Activated naive CD8-positive, alpha-beta T cell treated with anti-CD3 and anti-CD28 coated beads for 36 hours (primary cell): ENCODE data around the gene NHS. TPM values are rescaled to one million over a fixed set of nuclear protein-coding genes. Genes with fewer than 3 reads are reported as not detected.
A peak's percentile ranks its signal among the peaks of the same experiment; 100 is the strongest.

Source experiments
- DNase-seq: peaks from one replicate; pipeline ENCODE4 v3.0.0; 2021
- H3K27ac Mint-ChIP-seq: one replicate; pipeline ENCODE4 v1.8.0; 2022; ENCODE audit warnings: mild to moderate bottlenecking, moderate library complexity, mixed read lengths
- H3K27me3 Mint-ChIP-seq: one replicate; pipeline ENCODE4 v1.8.0; 2022; ENCODE audit warnings: mild to moderate bottlenecking, mixed read lengths
- H3K36me3 Mint-ChIP-seq: one replicate; pipeline ENCODE4 v1.8.0; 2021; ENCODE audit warnings: mild to moderate bottlenecking, mixed read lengths
- H3K4me1 Mint-ChIP-seq: one replicate; pipeline ENCODE4 v1.8.0; 2021; ENCODE audit warnings: mixed read lengths
- H3K4me3 Mint-ChIP-seq: one replicate; pipeline ENCODE4 v1.8.0; 2022; ENCODE audit warnings: mild to moderate bottlenecking, moderate library complexity, mixed read lengths
- H3K9me3 Mint-ChIP-seq: one replicate; pipeline ENCODE4 v1.8.0; 2022; ENCODE audit warnings: mixed read lengths
- total RNA-seq, 2 experiments: library from RNA; stranded (reverse); gene quantifications; one replicate each; pipeline ENCODE4 v1.2.3, GENCODE V29; 2021

The NHS gene
- total RNA-seq, 2 experiments from 2014 or later = 25.6 to 25.8 TPM

- Mint-ChIP-seq H3K27ac (peak overlapping the region; percentile 77), H3K36me3 (peaks cover 12% of the 10 kb centered on the region), H3K4me3 (peak overlapping the region; percentile 73), H3K4me1 (peaks cover 11% of the 10 kb centered on the region), H3K27me3 (peaks cover 58% of the 10 kb centered on the region), H3K9me3 (peaks cover 17% of the 10 kb centered on the region)
- peak; percentile 52 for DNase-seq
Observed at GRCh38 chrX:17377795-17378194, 2.8 kb downstream of the NHS start.

GRCh38 chrX:17380221-17380620 lies 5.2 kb downstream of the NHS start:
- no peak for DNase-seq
- peaks cover 22% of the 10 kb centered on the region for H3K9me3 Mint-ChIP-seq
- H3K27me3 Mint-ChIP-seq = peaks cover 44% of the 10 kb centered on the region
- peaks cover 8% of the 10 kb centered on the region for H3K4me1 Mint-ChIP-seq
- H3K4me3 Mint-ChIP-seq = no peak overlapping the region
- H3K36me3 Mint-ChIP-seq = peaks cover 14% of the 10 kb centered on the region
- no peak overlapping the region for H3K27ac Mint-ChIP-seq

GRCh38 chrX:17390419-17390850 lies 15.4 kb downstream of the NHS start:
- no peak overlapping the region for H3K4me3 Mint-ChIP-seq
- H3K27ac Mint-ChIP-seq = no peak overlapping the region
- H3K36me3 Mint-ChIP-seq = no peaks in the 10 kb centered on the region
- DNase-seq = no peak
- no peaks in the 10 kb centered on the region for H3K4me1 Mint-ChIP-seq
- H3K9me3 Mint-ChIP-seq = no peaks in the 10 kb centered on the region
- peaks cover 21% of the 10 kb centered on the region for H3K27me3 Mint-ChIP-seq

GRCh38 chrX:17395154-17395553 lies 20.2 kb downstream of the NHS start:
- no peak overlapping the region for H3K4me3 Mint-ChIP-seq

GRCh38 chrX:17397074-17397473 lies 22.1 kb downstream of the NHS start:
- Mint-ChIP-seq H3K36me3 (peaks cover 1% of the 10 kb centered on the region), H3K27ac (no peak overlapping the region), H3K4me3 (no peak overlapping the region), H3K4me1 (no peaks in the 10 kb centered on the region), H3K27me3 (peaks cover 4% of the 10 kb centered on the region), H3K9me3 (no peaks in the 10 kb centered on the region)
- no peak for DNase-seq

More at GRCh38 chrX:17395154-17395553, 20.2 kb downstream of the NHS start:
- DNase-seq = no peak
- Mint-ChIP-seq H3K27me3 (peaks cover 4% of the 10 kb centered on the region), H3K27ac (no peak overlapping the region), H3K36me3 (peaks cover 1% of the 10 kb centered on the region), H3K4me1 (no peaks in the 10 kb centered on the region), H3K9me3 (no peaks in the 10 kb centered on the region)

- Mint-ChIP-seq H3K9me3 (no peaks in the 10 kb centered on the region), H3K4me1 (peaks cover 2% of the 10 kb centered on the region)
Observed at GRCh38 chrX:17403189-17403691, 28.2 kb downstream of the NHS start.

GRCh38 chrX:17403972-17404371 lies 29.0 kb downstream of the NHS start:
- H3K27ac Mint-ChIP-seq = no peak overlapping the region
- H3K4me1 Mint-ChIP-seq = peaks cover 2% of the 10 kb centered on the region
- H3K9me3 Mint-ChIP-seq = no peaks in the 10 kb centered on the region
- peaks cover 14% of the 10 kb centered on the region for H3K27me3 Mint-ChIP-seq
- no peak for DNase-seq
- no peak overlapping the region for H3K4me3 Mint-ChIP-seq
- H3K36me3 Mint-ChIP-seq = peaks cover 3% of the 10 kb centered on the region

More at GRCh38 chrX:17403189-17403691, 28.2 kb downstream of the NHS start:
- H3K4me3 Mint-ChIP-seq = no peak overlapping the region
- peaks cover 1% of the 10 kb centered on the region for H3K36me3 Mint-ChIP-seq
- H3K27ac Mint-ChIP-seq = no peak overlapping the region
- peaks cover 8% of the 10 kb centered on the region for H3K27me3 Mint-ChIP-seq
- DNase-seq = no peak

GRCh38 chrX:17405225-17405969 lies 30.4 kb downstream of the NHS start:
- Mint-ChIP-seq H3K4me3 (no peak overlapping the region), H3K4me1 (peaks cover 2% of the 10 kb centered on the region), H3K36me3 (peaks cover 2% of the 10 kb centered on the region)

GRCh38 chrX:17409566-17410290 lies 34.7 kb downstream of the NHS start:
- no peak for DNase-seq
- Mint-ChIP-seq H3K4me3 (no peak overlapping the region), H3K27ac (no peak overlapping the region), H3K36me3 (peaks cover 2% of the 10 kb centered on the region), H3K27me3 (peaks cover 13% of the 10 kb centered on the region), H3K4me1 (peaks cover 20% of the 10 kb centered on the region), H3K9me3 (peaks cover 2% of the 10 kb centered on the region)

More at GRCh38 chrX:17405225-17405969, 30.4 kb downstream of the NHS start:
- Mint-ChIP-seq H3K27me3 (peaks cover 10% of the 10 kb centered on the region), H3K27ac (no peak overlapping the region), H3K9me3 (no peaks in the 10 kb centered on the region)
- DNase-seq = no peak

- Mint-ChIP-seq H3K4me3 (no peak overlapping the region), H3K4me1 (peaks cover 19% of the 10 kb centered on the region), H3K27ac (no peak overlapping the region), H3K27me3 (peaks cover 17% of the 10 kb centered on the region), H3K9me3 (peaks cover 2% of the 10 kb centered on the region), H3K36me3 (peaks cover 2% of the 10 kb centered on the region)
- no peak for DNase-seq
Observed at GRCh38 chrX:17410651-17411050, 35.7 kb downstream of the NHS start.

- no peak for DNase-seq
- no peak overlapping the region for H3K27ac Mint-ChIP-seq
- H3K4me3 Mint-ChIP-seq = no peak overlapping the region
- peaks cover 2% of the 10 kb centered on the region for H3K36me3 Mint-ChIP-seq
- peaks cover 19% of the 10 kb centered on the region for H3K4me1 Mint-ChIP-seq
- peaks cover 23% of the 10 kb centered on the region for H3K27me3 Mint-ChIP-seq
- peaks cover 2% of the 10 kb centered on the region for H3K9me3 Mint-ChIP-seq
Observed at GRCh38 chrX:17411205-17411604, 36.2 kb downstream of the NHS start.

GRCh38 chrX:17412692-17413091 lies 37.7 kb downstream of the NHS start:
- H3K36me3 Mint-ChIP-seq = peaks cover 4% of the 10 kb centered on the region
- H3K4me1 Mint-ChIP-seq = peaks cover 19% of the 10 kb centered on the region
- H3K9me3 Mint-ChIP-seq = peaks cover 2% of the 10 kb centered on the region
- H3K27me3 Mint-ChIP-seq = peaks cover 28% of the 10 kb centered on the region
- DNase-seq = no peak
- no peak overlapping the region for H3K4me3 Mint-ChIP-seq
- peak overlapping the region; percentile 76 for H3K27ac Mint-ChIP-seq

GRCh38 chrX:17413228-17413627 lies 38.2 kb downstream of the NHS start:
- H3K27me3 Mint-ChIP-seq = peaks cover 27% of the 10 kb centered on the region
- no peak overlapping the region for H3K4me3 Mint-ChIP-seq
- peaks cover 2% of the 10 kb centered on the region for H3K9me3 Mint-ChIP-seq
- no peak for DNase-seq
- peaks cover 4% of the 10 kb centered on the region for H3K36me3 Mint-ChIP-seq
- H3K4me1 Mint-ChIP-seq = peaks cover 19% of the 10 kb centered on the region
- H3K27ac Mint-ChIP-seq = peak overlapping the region; percentile 76

- Mint-ChIP-seq H3K9me3 (peaks cover 2% of the 10 kb centered on the region), H3K4me1 (peaks cover 19% of the 10 kb centered on the region), H3K36me3 (peaks cover 2% of the 10 kb centered on the region), H3K27ac (peak overlapping the region; percentile 70), H3K4me3 (no peak overlapping the region), H3K27me3 (peaks cover 26% of the 10 kb centered on the region)
- DNase-seq = no peak
Observed at GRCh38 chrX:17414027-17414658, 39.1 kb downstream of the NHS start.

- H3K9me3 Mint-ChIP-seq = peaks cover 2% of the 10 kb centered on the region
- peaks cover 26% of the 10 kb centered on the region for H3K27me3 Mint-ChIP-seq
- peaks cover 2% of the 10 kb centered on the region for H3K36me3 Mint-ChIP-seq
- peaks cover 19% of the 10 kb centered on the region for H3K4me1 Mint-ChIP-seq
- peak; percentile 7 for DNase-seq
- peak overlapping the region; percentile 70 for H3K27ac Mint-ChIP-seq
- H3K4me3 Mint-ChIP-seq = no peak overlapping the region
Observed at GRCh38 chrX:17414839-17415238, 39.8 kb downstream of the NHS start.
